ENCODE data around the gene TNXB. TPM values are rescaled to one million over a fixed set of nuclear protein-coding genes. Genes with fewer than 3 reads are reported as not detected.
A peak's percentile ranks its signal among the peaks of the same experiment; 100 is the strongest.

Gene TNXB
- total RNA-seq, 1 donor from 2014 or later: 6.0 TPM

GRCh38 chr6:32128751-32129296 is 19.7 kb upstream of the TNXB start:
- peaks cover 12% of the 10 kb centered on the region for H3K9me3 Mint-ChIP-seq (ENCODE audit: unreplicated experiment)
- no peak for TF ChIP-seq CTCF (IDR thresholded peaks at IDR 0.05; ENCODE audit: partially characterized antibody, unreplicated experiment)
- H3K36me3 Mint-ChIP-seq (ENCODE audit: unreplicated experiment): peaks cover 6% of the 10 kb centered on the region
- H3K27ac Mint-ChIP-seq (ENCODE audit: unreplicated experiment): peak overlapping the region; percentile 43
- H3K4me1 Mint-ChIP-seq (ENCODE audit: low read depth, unreplicated experiment): peaks cover 15% of the 10 kb centered on the region
- peaks cover 17% of the 10 kb centered on the region for H3K27me3 Mint-ChIP-seq (ENCODE audit: unreplicated experiment)
- H3K4me3 Mint-ChIP-seq (ENCODE audit: unreplicated experiment): peak overlapping the region; percentile 98
- DNase-seq: no peak

- TF ChIP-seq CTCF (IDR thresholded peaks at IDR 0.05; ENCODE audit: partially characterized antibody, unreplicated experiment): no peak
- Mint-ChIP-seq H3K4me3 (ENCODE audit: unreplicated experiment) (peak within 1 kb of the TSS; percentile 98), H3K36me3 (ENCODE audit: unreplicated experiment) (peaks cover 6% of the 10 kb centered on the region), H3K27ac (ENCODE audit: unreplicated experiment) (peak within 1 kb of the TSS; percentile 83), H3K9me3 (ENCODE audit: unreplicated experiment) (peaks cover 12% of the 10 kb centered on the region), H3K27me3 (ENCODE audit: unreplicated experiment) (peaks cover 17% of the 10 kb centered on the region), H3K4me1 (ENCODE audit: low read depth, unreplicated experiment) (peaks cover 15% of the 10 kb centered on the region)
- DNase-seq: peak; percentile 95
These were observed 18.8 kb upstream of the TNXB start, which contains the start of gene ATF6B for GRCh38 chr6:32127717-32128592. Gene ATF6B, minus strand, starts transcription at chr6:32128246. Its CDS starts 39 bp downstream, at chr6:32128207.

- Mint-ChIP-seq H3K27me3 (ENCODE audit: unreplicated experiment) (peaks cover 17% of the 10 kb centered on the region), H3K4me3 (ENCODE audit: unreplicated experiment) (peak overlapping the region; percentile 98), H3K4me1 (ENCODE audit: low read depth, unreplicated experiment) (peaks cover 15% of the 10 kb centered on the region), H3K27ac (ENCODE audit: unreplicated experiment) (peak overlapping the region; percentile 83), H3K9me3 (ENCODE audit: unreplicated experiment) (peaks cover 12% of the 10 kb centered on the region), H3K36me3 (ENCODE audit: unreplicated experiment) (peaks cover 6% of the 10 kb centered on the region)
- no peak for TF ChIP-seq CTCF (IDR thresholded peaks at IDR 0.05; ENCODE audit: partially characterized antibody, unreplicated experiment)
- DNase-seq: no peak
These were observed 18.2 kb upstream of the TNXB start for GRCh38 chr6:32127409-32127716.

GRCh38 chr6:32126880-32127279 is 17.7 kb upstream of the TNXB start:
- peak overlapping the region; percentile 98 for H3K4me3 Mint-ChIP-seq (ENCODE audit: unreplicated experiment)
- DNase-seq: no peak
- peak overlapping the region; percentile 83 for H3K27ac Mint-ChIP-seq (ENCODE audit: unreplicated experiment)
- H3K4me1 Mint-ChIP-seq (ENCODE audit: low read depth, unreplicated experiment): peaks cover 15% of the 10 kb centered on the region
- peaks cover 17% of the 10 kb centered on the region for H3K27me3 Mint-ChIP-seq (ENCODE audit: unreplicated experiment)
- peaks cover 6% of the 10 kb centered on the region for H3K36me3 Mint-ChIP-seq (ENCODE audit: unreplicated experiment)
- H3K9me3 Mint-ChIP-seq (ENCODE audit: unreplicated experiment): peaks cover 12% of the 10 kb centered on the region
- no peak for TF ChIP-seq CTCF (IDR thresholded peaks at IDR 0.05; ENCODE audit: partially characterized antibody, unreplicated experiment)

- no peak overlapping the region for H3K27ac Mint-ChIP-seq (ENCODE audit: unreplicated experiment)
- TF ChIP-seq CTCF (IDR thresholded peaks at IDR 0.05; ENCODE audit: partially characterized antibody, unreplicated experiment): no peak
- peaks cover 11% of the 10 kb centered on the region for H3K36me3 Mint-ChIP-seq (ENCODE audit: unreplicated experiment)
- peaks cover 12% of the 10 kb centered on the region for H3K9me3 Mint-ChIP-seq (ENCODE audit: unreplicated experiment)
- H3K4me3 Mint-ChIP-seq (ENCODE audit: unreplicated experiment): no peak overlapping the region
- no peak for DNase-seq
- peaks cover 17% of the 10 kb centered on the region for H3K27me3 Mint-ChIP-seq (ENCODE audit: unreplicated experiment)
- H3K4me1 Mint-ChIP-seq (ENCODE audit: low read depth, unreplicated experiment): peaks cover 11% of the 10 kb centered on the region
These were observed 14.5 kb upstream of the TNXB start for GRCh38 chr6:32123681-32124080.
